Trophoblast cell (in vitro differentiated cells and primary cell): Measurements from ENCODE around the gene UBE2G2. TPM values are rescaled to one million over a fixed set of nuclear protein-coding genes. Genes with fewer than 3 reads are reported as not detected.

ENCODE experiments used
- DNase-seq, 2 donors: peaks; one replicate each; pipeline ENCODE4 v3.0.0-alpha.2; 2016
- H2AFZ ChIP-seq: 2 replicates; pipeline ENCODE4 v1.6.1; 2013; ENCODE audit warnings: low read length, moderate library complexity, mild to moderate bottlenecking; ENCODE audit not compliant: insufficient read depth, poor library complexity
- H2AK5ac ChIP-seq: 2 replicates; pipeline ENCODE4 v1.6.1; 2013; ENCODE audit warnings: mild to moderate bottlenecking, low read length
- H2BK120ac ChIP-seq: 2 replicates; pipeline ENCODE4 v1.6.1; 2013; ENCODE audit warnings: low read length, mild to moderate bottlenecking, moderate library complexity; ENCODE audit not compliant: insufficient read depth, poor library complexity
- H2BK12ac ChIP-seq: 2 replicates; pipeline ENCODE4 v1.6.1; 2013; ENCODE audit warnings: mild to moderate bottlenecking, low read length, moderate library complexity
- H2BK5ac ChIP-seq: 2 replicates; pipeline ENCODE4 v1.6.1; 2013; ENCODE audit warnings: low read length, low read depth, moderate library complexity, mild to moderate bottlenecking; ENCODE audit not compliant: poor library complexity
- H3K14ac ChIP-seq: 2 replicates; pipeline ENCODE4 v1.6.1; 2013; ENCODE audit warnings: mild to moderate bottlenecking, low read length
- H3K18ac ChIP-seq: 2 replicates; pipeline ENCODE4 v1.6.1; 2013; ENCODE audit warnings: mild to moderate bottlenecking, low read length
- H3K23ac ChIP-seq: 2 replicates; pipeline ENCODE4 v1.6.1; 2013; ENCODE audit warnings: low read length
- H3K27ac ChIP-seq: 2 replicates; pipeline ENCODE4 v1.5.1; 2013; ENCODE audit warnings: low read depth, mild to moderate bottlenecking, inconsistent platforms, low read length, moderate library complexity
- H3K27me3 ChIP-seq: 2 replicates; pipeline ENCODE4 v1.6.1; 2013; ENCODE audit warnings: inconsistent platforms, mild to moderate bottlenecking, low read length, moderate library complexity; ENCODE audit not compliant: insufficient read depth
- H3K36me3 ChIP-seq, 2 experiments: 1 replicate in 1 of 2; 2 replicates in 1 of 2; pipeline ENCODE4 v1.6.1; 2013; ENCODE audit warnings: low read length in 2 of 2, mild to moderate bottlenecking in 2 of 2, moderate library complexity in 1 of 2; ENCODE audit not compliant: insufficient read depth in 2 of 2, control insufficient read depth in 1 of 2
- H3K4ac ChIP-seq: 2 replicates; pipeline ENCODE4 v1.6.1; 2013; ENCODE audit warnings: low read depth, mild to moderate bottlenecking, low read length, moderate library complexity
- H3K4me1 ChIP-seq, 2 experiments: 1 replicate in 1 of 2; 2 replicates in 1 of 2; pipeline ENCODE4 v1.6.1; 2013; ENCODE audit warnings: low read length in 2 of 2, mild to moderate bottlenecking in 2 of 2, moderate library complexity in 1 of 2; ENCODE audit not compliant: insufficient read depth in 2 of 2, control insufficient read depth in 1 of 2
- H3K4me2 ChIP-seq: 2 replicates; pipeline ENCODE4 v1.6.1; 2013; ENCODE audit warnings: inconsistent platforms, mild to moderate bottlenecking, low read length, moderate library complexity
- H3K4me3 ChIP-seq: 2 replicates; pipeline ENCODE4 v1.5.1; 2013; ENCODE audit warnings: mild to moderate bottlenecking, low read depth, low read length, inconsistent platforms
- H3K79me1 ChIP-seq: one replicate; pipeline ENCODE4 v1.6.1; 2013; ENCODE audit warnings: low read length
- H3K79me2 ChIP-seq: 2 replicates; pipeline ENCODE4 v1.6.1; 2013; ENCODE audit warnings: low read length, mild to moderate bottlenecking; ENCODE audit not compliant: control insufficient read depth, insufficient read depth, poor library complexity
- H3K9ac ChIP-seq: 2 replicates; pipeline ENCODE4 v1.6.1; 2013; ENCODE audit warnings: mild to moderate bottlenecking, low read length
- H3K9me3 ChIP-seq: 2 replicates; pipeline ENCODE4 v1.6.1; 2013; ENCODE audit warnings: low read depth, mild to moderate bottlenecking, control low read depth, inconsistent platforms, low read length; ENCODE audit not compliant: insufficient read depth
- H4K12ac ChIP-seq: 2 replicates; pipeline ENCODE4 v1.6.1; 2013; ENCODE audit warnings: low read depth, mild to moderate bottlenecking, low read length, moderate library complexity
- H4K8ac ChIP-seq: 2 replicates; pipeline ENCODE4 v1.6.1; 2013; ENCODE audit warnings: low read depth, mild to moderate bottlenecking, low read length, moderate library complexity
- H4K91ac ChIP-seq: one replicate; pipeline ENCODE4 v1.6.1; 2013; ENCODE audit warnings: low read depth, mild to moderate bottlenecking, low read length, moderate library complexity
- WGBS: extraction: QIAGEN DNeasy Blood & Tissue Kit; methylation state at CpG from one replicate; pipeline ENCODE4 v1.1.7; 2013; ENCODE audit warnings: missing lambda C conversion rate; ENCODE audit not compliant: insufficient read length, insufficient coverage; ENCODE audit errors: extremely low coverage; 5-methylcytosine and 5-hydroxymethylcytosine counted together
- polyA plus RNA-seq: library from polyadenylated mRNA; stranded (reverse); fragments of 200-250 nt; gene quantifications from 2 replicates; pipeline ENCODE4 v1.2.3, GENCODE V29; 2013

Gene UBE2G2
- polyA plus RNA-seq: 31.5 and 32.1 TPM in 2 replicates

DNA sequence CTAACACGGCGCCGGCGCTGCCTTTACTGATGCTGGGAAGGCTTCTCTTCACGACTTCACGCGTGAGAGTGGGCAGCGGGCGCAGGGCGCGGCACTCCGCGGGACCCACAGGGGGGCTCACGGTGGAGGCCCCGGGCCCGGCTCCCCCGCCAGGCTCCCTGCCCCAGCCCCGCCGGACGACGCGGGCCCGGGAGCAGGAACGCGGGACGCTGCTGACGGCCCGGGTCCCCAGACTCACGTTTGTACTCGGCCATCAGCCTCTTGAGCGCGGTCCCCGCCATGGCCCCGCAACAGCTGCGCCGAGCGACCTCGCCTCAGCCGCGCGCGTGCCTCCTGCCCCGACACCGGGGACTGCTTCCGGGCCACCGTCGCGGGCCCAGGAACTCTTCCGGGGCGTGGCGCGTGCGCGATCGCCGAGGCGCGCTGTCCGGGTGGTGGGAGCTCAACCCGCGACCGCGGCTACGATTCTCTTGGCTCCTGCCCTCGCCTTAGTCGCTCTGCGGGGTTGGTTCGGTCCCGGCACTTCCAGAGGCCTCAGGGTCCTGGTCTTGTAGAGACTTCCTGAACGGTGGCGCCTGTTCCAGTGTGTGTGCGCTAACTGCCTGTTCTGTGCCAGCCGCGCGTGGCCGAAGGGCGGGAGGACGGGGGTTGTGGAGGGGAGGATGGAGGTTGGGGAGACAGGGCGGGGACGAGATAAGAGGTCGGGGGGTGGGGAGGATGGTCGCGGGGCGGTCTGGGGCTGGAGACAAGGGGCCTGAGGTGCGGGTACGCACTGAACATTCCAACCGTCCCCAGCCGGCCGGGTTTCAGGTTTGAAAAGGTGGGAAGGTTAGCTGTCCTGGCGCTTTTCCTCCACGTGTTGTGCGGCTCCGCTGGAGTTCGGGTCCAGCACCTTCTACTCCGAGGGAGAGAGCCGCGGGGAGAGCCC is at the start of gene UBE2G2:
Gene UBE2G2, minus strand, starts transcription at position 353 of the 928 bp plus-strand sequence. Its CDS starts 72 bp downstream, at position 281.
- peak within 1 kb of the TSS; percentile 94 for H4K8ac ChIP-seq
- peak within 1 kb of the TSS; percentile 93 for H3K4me3 ChIP-seq
- H3K36me3 ChIP-seq: peaks cover 14 to 23% of the 10 kb centered on the region in 2 experiments
- no peak within 1 kb of the TSS for H3K23ac ChIP-seq
- no peaks in the 10 kb centered on the region for H3K27me3 ChIP-seq
- peaks cover 13% of the 10 kb centered on the region for H3K79me2 ChIP-seq
- peak within 1 kb of the TSS; percentile 21 for H2AK5ac ChIP-seq
- no peak within 1 kb of the TSS for H3K27ac ChIP-seq
- peaks cover 6 to 11% of the 10 kb centered on the region in 2 experiments for H3K4me1 ChIP-seq
- H4K91ac ChIP-seq: peak within 1 kb of the TSS; percentile 89
- H2BK12ac ChIP-seq: no peak within 1 kb of the TSS
- H3K18ac ChIP-seq: peak within 1 kb of the TSS; percentile 58
- peak within 1 kb of the TSS; percentile 74 for H2BK5ac ChIP-seq
- H3K9me3 ChIP-seq: no peaks in the 10 kb centered on the region
- H3K9ac ChIP-seq: peak within 1 kb of the TSS; percentile 87
- peak within 1 kb of the TSS; percentile 86 for H3K14ac ChIP-seq
- H4K12ac ChIP-seq: peak within 1 kb of the TSS; percentile 93
- DNase-seq: peak; percentile 64 to 84
- peaks cover 6% of the 10 kb centered on the region for H3K79me1 ChIP-seq
- peak within 1 kb of the TSS; percentile 72 for H3K4me2 ChIP-seq
- no CpG with 5 or more reads among the region's 97 CpGs for WGBS
- peak within 1 kb of the TSS; percentile 47 for H2BK120ac ChIP-seq
- H3K4ac ChIP-seq: peak within 1 kb of the TSS; percentile 80
- peak within 1 kb of the TSS; percentile 89 for H2AFZ ChIP-seq

GRCh38 chr21:44850905-44851657 is 49.5 kb upstream of the UBE2G2 start:
- Histone ChIP-seq H3K4me2 (no peak overlapping the region), H4K8ac (no peak overlapping the region), H3K27me3 (no peaks in the 10 kb centered on the region), H3K9me3 (no peaks in the 10 kb centered on the region), H3K79me1 (no peaks in the 10 kb centered on the region), H3K4ac (no peak overlapping the region), H3K23ac (no peak overlapping the region), H2AK5ac (no peak overlapping the region), H3K9ac (no peak overlapping the region), H3K18ac (no peak overlapping the region), H4K12ac (no peak overlapping the region), H3K14ac (no peak overlapping the region), H3K4me3 (no peak overlapping the region), H2BK12ac (no peak overlapping the region), H3K36me3 (peaks cover 60 to 62% of the 10 kb centered on the region in 2 experiments), H2BK5ac (no peak overlapping the region), H3K4me1 (peaks cover 6% of the 10 kb centered on the region in 2 experiments), H3K79me2 (no peaks in the 10 kb centered on the region), H3K27ac (no peak overlapping the region), H2AFZ (no peak overlapping the region), H4K91ac (no peak overlapping the region), H2BK120ac (no peak overlapping the region)
- no peak for DNase-seq
- WGBS: no CpG with 5 or more reads among the region's 26 CpGs

DNA sequence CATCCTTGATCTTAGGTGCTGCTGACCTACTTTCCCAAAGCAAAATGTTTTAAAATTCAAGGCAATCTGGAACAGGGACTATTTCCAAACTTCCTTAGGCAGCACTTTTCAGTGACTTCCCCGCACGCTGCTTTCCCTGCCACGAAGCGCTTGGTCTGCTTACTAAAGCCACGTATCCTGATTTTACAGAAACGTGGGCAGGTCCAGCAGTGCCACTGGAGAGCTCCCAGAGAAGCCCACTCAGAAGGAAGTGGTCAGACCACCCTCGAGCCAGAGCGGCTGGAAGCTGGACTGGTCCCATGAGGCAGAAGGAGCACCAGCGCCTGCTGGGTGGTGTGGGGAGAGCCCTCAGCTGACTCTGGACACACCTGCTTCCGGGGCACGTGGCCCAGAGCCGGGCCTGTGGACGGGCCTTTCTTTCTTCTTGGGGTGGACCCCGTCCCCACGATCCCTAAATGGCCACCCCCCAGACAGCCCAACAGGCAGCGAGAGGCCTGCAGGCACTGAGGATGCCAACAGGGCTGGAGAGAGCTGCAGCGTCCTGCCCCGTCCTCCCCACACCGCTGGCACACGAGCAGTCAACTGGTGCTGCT is 48.7 kb upstream of the UBE2G2 start:
- H3K9me3 ChIP-seq: no peaks in the 10 kb centered on the region
- no peak overlapping the region for H3K4ac ChIP-seq
- WGBS: no CpG with 5 or more reads among the region's 20 CpGs
- H3K9ac ChIP-seq: no peak overlapping the region
- no peak overlapping the region for H3K27ac ChIP-seq
- DNase-seq: no peak
- H3K4me1 ChIP-seq: peaks cover 12 to 13% of the 10 kb centered on the region in 2 experiments
- H3K79me1 ChIP-seq: peaks cover 5% of the 10 kb centered on the region
- no peaks in the 10 kb centered on the region for H3K27me3 ChIP-seq
- H2AFZ ChIP-seq: no peak overlapping the region
- no peak overlapping the region for H3K14ac ChIP-seq
- H3K23ac ChIP-seq: no peak overlapping the region
- no peak overlapping the region for H3K18ac ChIP-seq
- H3K36me3 ChIP-seq: peaks cover 53 to 55% of the 10 kb centered on the region in 2 experiments
- H2AK5ac ChIP-seq: no peak overlapping the region
- no peak overlapping the region for H3K4me3 ChIP-seq
- no peak overlapping the region for H2BK120ac ChIP-seq
- no peak overlapping the region for H2BK12ac ChIP-seq
- H4K12ac ChIP-seq: no peak overlapping the region
- no peak overlapping the region for H4K8ac ChIP-seq
- H4K91ac ChIP-seq: no peak overlapping the region
- no peaks in the 10 kb centered on the region for H3K79me2 ChIP-seq
- H2BK5ac ChIP-seq: no peak overlapping the region
- H3K4me2 ChIP-seq: no peak overlapping the region

DNA sequence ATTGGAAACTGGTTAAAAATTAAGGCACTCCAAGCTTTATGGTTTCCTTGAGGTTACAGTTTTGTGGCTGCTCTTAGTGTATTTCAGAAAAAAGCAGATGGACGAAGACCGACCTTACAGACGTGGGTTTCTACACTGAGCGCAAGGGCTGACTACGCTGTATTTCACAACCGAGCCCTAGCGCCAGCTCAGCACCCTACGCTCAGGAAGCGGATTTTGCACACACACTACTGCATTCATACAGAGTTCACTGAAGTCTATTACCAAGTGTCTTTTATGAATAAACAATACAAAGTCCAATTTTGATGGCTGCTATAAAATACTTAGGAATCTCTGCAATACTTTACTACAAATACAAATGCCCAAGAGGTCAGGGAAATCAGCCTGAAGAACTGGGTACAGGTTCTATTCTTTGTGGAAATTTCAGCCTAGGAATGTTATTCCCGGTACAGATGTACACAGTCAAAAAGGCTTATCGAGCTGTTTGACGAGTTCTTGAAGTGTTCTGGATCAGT is 48.1 kb upstream of the UBE2G2 start:
- H2AFZ ChIP-seq: no peak overlapping the region
- H4K91ac ChIP-seq: no peak overlapping the region

More for the DNA sequence above, 48.1 kb upstream of the UBE2G2 start:
- Histone ChIP-seq H3K4me1 (peaks cover 13 to 14% of the 10 kb centered on the region in 2 experiments), H3K9me3 (no peaks in the 10 kb centered on the region), H3K4me3 (no peak overlapping the region), H3K4me2 (no peak overlapping the region), H3K18ac (no peak overlapping the region), H3K9ac (no peak overlapping the region), H3K14ac (no peak overlapping the region), H2AK5ac (no peak overlapping the region), H4K12ac (no peak overlapping the region), H2BK5ac (no peak overlapping the region), H3K36me3 (peaks cover 47 to 48% of the 10 kb centered on the region in 2 experiments), H3K27me3 (no peaks in the 10 kb centered on the region), H3K23ac (no peak overlapping the region), H2BK12ac (no peak overlapping the region), H3K79me2 (no peaks in the 10 kb centered on the region), H3K79me1 (peaks cover 5% of the 10 kb centered on the region), H2BK120ac (no peak overlapping the region), H4K8ac (no peak overlapping the region), H3K4ac (no peak overlapping the region), H3K27ac (no peak overlapping the region)
- DNase-seq: no peak
- no CpG with 5 or more reads among the region's 12 CpGs for WGBS
